SW 1271 (cell line): ENCODE results near the gene BMPER.

Source experiments
- DNase-seq, 2 experiments: peaks; one replicate each; lab custom pipeline; 2025; lab: John Stamatoyannopoulos, UW

The BMPER gene

DNA sequence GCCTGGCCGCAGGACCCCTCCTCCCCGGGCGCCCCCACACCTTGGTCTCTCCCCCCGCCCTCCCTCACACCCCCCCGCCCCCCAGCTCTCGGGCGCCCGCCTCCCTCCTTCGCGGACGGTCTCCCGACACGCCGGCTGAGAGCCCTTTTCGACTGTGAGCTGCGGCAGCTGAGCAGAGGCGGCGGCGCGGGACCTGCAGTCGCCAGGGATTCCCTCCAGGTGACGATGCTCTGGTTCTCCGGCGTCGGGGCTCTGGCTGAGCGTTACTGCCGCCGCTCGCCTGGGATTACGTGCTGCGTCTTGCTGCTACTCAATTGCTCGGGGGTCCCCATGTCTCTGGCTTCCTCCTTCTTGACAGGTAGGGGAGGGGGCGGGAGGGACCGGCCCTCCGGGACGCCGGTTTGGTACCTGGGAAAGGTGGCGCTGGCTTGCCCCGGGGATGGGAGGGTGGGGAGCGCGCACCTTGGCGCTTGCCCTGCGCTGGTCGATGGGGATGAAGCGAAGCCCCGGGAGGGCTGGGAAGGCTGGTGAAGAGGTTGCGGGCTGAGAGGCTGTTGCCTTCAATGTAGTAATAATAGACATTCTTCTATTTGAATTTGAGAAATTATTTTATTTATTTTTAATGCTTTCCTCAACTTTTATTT, at the start of gene BMPER:
Gene BMPER, plus strand, starts transcription at position 151 of the 644 bp plus-strand sequence. Its CDS starts 75 bp downstream, at position 226.
- peak in 1 of 2 experiments; percentile 15 for DNase-seq

DNA sequence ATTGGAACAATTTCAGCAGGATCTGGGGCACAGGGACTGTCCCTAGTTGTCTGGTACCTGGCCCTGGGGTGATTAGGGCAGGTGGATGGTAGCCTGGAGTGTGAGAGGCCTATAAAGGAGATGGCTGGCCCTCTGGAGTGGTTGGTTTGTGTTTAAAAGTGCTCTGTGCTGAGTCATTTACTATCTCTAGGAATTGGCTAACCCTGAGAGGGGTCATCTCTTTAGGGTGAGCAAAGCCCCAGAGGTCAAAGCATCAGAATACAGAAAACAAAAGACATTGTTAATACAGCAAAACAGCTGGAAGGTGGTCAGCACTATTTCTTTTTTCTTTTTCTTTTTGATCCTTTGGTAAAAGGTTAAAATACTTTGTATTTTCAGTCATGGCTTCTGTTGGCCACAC, 43.4 kb upstream of the BMPER start:
- no peak for DNase-seq

- no peak for DNase-seq
Measured at GRCh38 chr7:33862946-33863814, 42.2 kb upstream of the BMPER start.

DNA sequence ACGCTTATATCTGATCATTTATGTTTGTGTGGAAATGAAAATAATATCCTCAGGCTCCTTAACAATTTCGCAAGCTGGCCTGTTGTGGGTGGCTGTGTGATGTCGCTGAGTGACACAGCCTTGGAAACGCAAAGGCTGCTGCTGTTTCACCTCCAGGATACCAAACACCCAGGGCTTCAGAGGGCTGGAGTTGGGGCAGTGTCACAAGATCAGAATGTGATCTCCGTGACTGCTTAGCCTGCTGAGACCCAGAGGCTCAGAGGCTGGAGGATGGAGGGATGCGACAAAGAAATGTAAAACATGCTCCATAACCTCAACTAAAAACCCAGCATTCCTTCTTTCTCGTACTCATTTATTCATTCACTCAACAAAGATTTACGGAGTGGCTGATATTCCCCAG, 37.2 kb upstream of the BMPER start:
- no peak for DNase-seq

DNA sequence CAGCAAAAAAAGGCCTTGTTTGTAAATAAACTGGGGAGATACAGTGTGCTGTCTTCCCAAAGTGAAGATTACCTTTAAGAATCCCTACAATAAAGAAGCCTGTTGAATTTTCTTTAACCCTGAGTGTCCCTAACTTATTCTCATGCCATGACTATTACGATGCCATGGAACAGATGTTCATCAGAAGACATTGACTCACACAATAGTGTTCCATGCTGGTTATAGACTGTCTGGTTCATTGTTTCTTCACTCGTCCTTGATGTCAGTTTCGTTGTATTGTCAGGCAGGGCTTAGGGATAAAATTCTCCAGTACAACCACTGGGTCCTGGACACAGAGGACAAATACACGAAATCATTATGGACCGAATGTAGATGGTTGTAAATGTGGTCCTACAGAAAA, 36.2 kb upstream of the BMPER start:
- no peak for DNase-seq

- DNase-seq, result no peak
Measured at GRCh38 chr7:33870120-33870519, 35.2 kb upstream of the BMPER start.

DNA sequence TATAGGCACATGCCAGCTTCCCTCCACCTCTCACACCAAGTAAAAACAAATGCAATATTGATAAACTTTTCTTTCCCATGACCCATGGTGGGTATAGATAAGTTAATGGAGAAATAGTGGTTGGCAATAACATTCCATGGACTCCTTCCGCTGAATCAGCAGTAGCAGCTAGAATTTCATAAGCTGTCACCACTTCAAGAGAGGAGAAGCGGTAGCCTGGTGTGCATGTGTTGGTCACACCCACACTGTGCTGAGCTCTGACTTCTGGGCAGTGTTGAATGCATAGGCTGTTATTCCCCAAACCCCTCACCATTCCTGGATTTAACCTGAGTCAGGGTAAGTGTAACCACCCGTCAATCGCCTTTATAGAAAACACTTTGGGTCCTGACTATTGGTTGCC, 32.5 kb upstream of the BMPER start:
- DNase-seq, result no peak

GRCh38 chr7:33873518-33873917, 31.8 kb upstream of the BMPER start:
- no peak for DNase-seq

- peak; percentile 21 to 24 for DNase-seq
Measured at GRCh38 chr7:33873981-33874750, 31.2 kb upstream of the BMPER start.

DNA sequence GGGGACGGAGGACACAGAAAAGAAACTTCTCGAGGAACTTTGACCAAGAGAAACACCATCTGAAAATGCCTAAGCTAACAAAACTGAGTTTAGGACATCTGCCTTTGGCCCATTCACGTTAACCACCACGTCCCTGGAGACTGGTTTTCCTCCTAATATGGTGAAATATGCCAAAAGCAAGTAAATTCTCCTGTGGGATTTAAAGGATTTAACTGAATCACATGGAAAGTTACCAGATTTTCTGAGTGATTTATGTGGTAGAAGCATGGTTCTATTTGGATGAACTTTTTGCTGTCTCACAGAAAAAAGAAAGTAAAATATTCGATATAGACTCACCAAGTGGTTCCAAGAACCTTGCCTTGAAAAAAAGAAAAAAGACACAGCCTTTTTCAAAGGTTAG, 30.4 kb upstream of the BMPER start:
- DNase-seq, result no peak

DNA sequence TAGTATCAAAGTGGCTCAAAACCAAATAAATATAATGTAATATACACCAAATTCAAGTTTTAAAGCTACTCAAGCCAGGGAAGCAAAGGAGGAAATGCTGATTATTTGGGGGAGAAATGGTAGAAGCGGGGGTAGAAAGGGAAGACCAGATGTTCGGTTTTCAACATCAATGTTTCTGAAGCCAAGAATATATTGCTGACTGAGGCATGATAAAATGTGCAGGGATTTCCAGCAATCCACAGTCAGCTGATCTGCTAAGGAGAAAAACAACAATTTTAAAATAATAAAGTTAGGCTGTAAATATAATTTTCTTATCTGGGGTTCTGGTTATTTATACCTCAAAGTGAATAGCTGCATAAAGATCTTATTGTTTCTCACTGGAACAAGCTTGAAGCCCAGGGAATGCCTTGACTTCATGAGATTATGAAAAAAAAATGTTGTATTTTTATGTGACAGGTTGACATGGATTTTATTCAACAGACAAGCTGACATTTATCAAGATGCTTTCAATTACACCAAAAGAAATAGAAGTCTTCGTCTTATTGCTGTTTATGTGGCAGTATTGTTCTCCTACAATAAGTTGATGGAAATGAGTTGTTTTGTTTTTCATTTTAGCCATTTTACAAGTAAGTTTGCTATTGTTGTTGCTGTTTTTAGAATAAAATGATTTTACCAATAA, 28.6 kb upstream of the BMPER start:
- no peak for DNase-seq

- DNase-seq, result no peak
Measured at GRCh38 chr7:33880787-33881186, 24.6 kb upstream of the BMPER start.

DNA sequence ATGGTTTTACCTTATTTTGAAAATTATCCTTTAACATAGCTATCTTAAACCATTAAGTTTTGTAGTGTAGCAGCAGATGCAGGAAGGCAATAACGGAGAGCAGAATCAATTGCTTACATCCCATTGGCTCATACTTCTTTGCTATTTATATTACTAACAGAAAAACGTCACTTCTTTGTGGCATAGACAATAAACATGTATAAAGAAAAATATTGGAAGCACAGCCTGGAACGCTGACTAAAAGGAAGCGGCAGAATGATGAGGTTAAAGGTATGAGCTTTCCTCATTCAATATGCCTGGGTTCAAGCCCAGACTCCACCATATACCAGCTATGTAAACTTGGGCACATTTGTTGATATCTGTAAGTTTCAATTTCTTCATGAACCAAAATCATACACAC, 24.0 kb upstream of the BMPER start:
- DNase-seq, result no peak

DNA sequence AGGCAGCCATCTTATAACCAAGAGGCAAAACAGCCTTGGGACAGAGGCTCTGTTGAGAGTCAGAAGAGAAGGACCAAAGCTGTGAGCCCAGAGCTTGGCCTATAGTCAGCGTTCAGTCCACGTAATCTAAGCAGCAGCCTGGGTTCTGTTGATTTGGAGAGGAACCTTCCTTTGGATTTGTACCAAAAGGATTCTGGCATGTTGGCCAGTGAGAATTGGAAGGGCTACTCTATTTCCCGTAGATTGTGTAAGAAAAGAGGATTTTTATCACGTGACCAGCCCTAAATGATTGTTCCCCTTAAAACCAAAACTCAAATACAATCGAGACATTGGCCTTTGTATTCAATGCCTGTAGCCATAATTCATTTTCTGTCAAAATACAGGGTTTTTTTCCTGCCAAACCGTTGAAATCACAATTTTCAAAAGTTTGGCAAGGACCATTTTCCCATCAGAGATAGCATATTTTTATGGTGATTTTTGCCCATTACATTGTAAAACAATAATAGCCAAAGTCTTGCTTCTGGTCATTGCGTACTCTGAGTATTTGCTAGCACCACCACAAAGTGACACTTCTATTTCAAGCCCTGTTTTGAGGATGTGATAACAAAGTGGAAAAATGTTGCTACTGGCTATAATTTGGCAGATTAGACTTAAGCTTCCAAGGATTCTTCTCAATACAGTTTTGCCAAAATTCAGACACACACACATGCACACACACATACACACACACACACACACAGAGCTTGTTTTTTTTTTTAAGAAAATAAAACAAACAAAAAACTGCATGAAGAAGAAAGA, 23.1 kb upstream of the BMPER start:
- DNase-seq, result no peak

- no peak for DNase-seq
Measured at GRCh38 chr7:33882950-33883670, 22.2 kb upstream of the BMPER start.

DNA sequence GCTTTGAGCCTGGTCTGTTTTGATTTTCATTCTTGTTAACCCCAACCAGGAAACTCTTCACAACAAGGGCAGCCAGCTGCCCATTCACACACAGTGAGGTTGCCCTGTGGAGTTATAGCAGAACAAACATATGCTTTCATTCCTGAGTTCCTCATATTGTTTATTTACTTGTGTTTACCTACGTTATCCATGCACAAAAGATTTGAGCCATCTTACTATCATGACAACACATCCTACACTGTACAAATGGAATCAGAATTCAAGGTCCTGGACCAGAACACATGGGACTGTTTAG, 21.7 kb upstream of the BMPER start:
- no peak for DNase-seq

DNA sequence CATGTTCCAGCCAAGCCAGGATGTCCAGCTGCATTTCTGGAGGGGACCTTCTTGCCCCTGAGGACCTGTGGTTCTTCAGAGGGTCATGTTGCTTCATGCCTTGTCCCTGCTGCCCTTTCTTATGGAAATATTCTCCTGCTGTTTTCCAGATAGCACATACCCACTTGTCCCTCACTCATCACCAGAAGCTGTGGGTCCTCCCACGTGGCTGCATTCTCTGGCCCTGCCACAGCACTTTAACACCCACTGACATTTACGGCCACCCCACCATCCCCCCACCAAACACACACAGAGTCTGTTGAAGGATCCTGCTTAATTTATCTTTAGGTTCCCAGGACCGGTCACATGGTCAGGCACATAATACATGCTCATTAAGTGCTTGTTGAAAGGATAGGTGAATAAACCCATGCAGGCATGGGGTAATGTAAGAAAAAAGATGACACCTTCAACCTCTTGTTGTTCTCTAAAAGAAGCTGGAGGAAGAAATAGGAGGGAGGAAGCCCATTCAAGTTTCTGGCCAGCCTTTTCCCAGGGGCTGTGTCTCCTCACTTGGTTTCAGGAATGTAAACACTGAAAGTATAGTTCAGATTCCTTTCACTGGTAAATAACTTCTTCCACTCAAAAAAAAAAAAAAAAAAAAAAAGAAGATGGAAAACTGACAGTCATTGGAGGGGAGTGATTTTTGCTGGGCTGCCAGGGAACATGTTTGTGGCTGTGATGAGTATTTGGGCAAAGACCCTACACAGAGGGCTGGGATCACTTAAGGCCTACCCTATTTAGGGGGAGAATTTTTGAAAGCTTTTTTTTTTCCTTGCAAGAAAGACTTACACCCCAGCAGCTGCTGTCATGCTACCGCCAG, 19.8 kb upstream of the BMPER start:
- no peak for DNase-seq

DNA sequence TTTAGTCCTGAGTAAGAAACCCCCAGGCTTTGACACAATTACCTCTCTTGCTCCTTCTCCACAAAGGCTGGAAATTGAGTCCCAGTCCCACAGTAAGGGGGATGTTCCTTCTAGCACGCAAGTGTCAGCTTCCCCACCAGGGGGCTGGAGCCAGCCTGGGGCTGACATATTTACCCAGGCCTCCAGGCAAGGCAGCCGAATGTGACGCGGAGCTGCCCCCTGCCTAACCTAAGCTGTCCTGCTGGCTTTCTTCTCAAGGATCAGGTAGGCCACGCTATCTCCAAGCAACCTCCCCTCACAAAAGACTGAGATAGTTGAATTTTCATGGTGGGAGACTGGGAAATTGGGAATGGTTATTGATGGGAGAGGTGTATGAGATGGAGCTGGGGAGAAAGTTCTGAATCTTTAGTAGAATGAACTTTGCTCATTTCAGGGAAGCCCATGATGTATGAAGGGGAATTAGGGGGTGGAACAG, 19.2 kb upstream of the BMPER start:
- no peak for DNase-seq

- DNase-seq, result no peak
Measured at GRCh38 chr7:33887266-33887975, 17.9 kb upstream of the BMPER start.
